Kidney epithelial cell (primary cell): ENCODE results near the gene PTPRE. TPM values are rescaled to one million over a fixed set of nuclear protein-coding genes. Genes with fewer than 3 reads are reported as not detected.

Experiments
- DNase-seq: peaks from one replicate; pipeline ENCODE4 v3.0.0-alpha.2; 2010; ENCODE audit warnings: low read depth
- H3K27me3 ChIP-seq: 2 replicates; pipeline ENCODE4 v1.6.0; 2011; ENCODE audit warnings: low read length; ENCODE audit not compliant: control insufficient read depth, insufficient read depth
- H3K36me3 ChIP-seq: 2 replicates; pipeline ENCODE4 v1.5.1; 2011; ENCODE audit warnings: low read length; ENCODE audit not compliant: control insufficient read depth, insufficient read depth
- H3K4me3 ChIP-seq: 2 replicates; pipeline ENCODE4 v1.5.1; 2011; ENCODE audit warnings: low read depth, mild to moderate bottlenecking, control low read depth, low read length
- total RNA-seq: library from RNA; depleted of rRNA; stranded (reverse); fragments of >200 nt; gene quantifications from 2 replicates; pipeline ENCODE4 v1.2.3, GENCODE V29; 2015
- TF ChIP-seq, protein P1 (sequence below): IDR thresholded peaks from 2 replicates; pipeline ENCODE4 v1.5.1; 2011; ENCODE audit warnings: mild to moderate bottlenecking, moderate library complexity, low read length, control low read depth, inconsistent platforms; ENCODE audit not compliant: insufficient read depth, poor library complexity, severe bottlenecking

The PTPRE gene
- total RNA-seq, 1 donor from 2014 or later = 10.3 TPM

DNA sequence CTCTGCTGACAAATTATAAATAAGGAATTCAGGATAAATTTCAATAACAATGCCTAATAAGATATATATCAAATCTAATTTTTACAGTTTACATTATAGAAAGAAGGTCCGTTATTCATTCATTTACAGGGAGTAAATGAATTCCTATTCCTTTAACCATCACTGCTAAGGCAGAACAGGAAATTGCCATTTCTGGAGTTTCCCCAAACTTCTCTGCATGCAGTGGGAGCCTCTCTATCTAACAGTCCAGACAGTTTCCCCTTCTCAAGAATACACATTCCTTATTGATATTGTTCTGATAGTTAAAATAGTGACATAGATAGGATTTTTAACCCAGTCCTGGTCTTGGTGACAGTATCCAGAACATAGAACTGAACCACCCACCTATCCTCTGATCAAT lies 195.0 kb downstream of the PTPRE start:
- TF ChIP-seq, protein P1, sequence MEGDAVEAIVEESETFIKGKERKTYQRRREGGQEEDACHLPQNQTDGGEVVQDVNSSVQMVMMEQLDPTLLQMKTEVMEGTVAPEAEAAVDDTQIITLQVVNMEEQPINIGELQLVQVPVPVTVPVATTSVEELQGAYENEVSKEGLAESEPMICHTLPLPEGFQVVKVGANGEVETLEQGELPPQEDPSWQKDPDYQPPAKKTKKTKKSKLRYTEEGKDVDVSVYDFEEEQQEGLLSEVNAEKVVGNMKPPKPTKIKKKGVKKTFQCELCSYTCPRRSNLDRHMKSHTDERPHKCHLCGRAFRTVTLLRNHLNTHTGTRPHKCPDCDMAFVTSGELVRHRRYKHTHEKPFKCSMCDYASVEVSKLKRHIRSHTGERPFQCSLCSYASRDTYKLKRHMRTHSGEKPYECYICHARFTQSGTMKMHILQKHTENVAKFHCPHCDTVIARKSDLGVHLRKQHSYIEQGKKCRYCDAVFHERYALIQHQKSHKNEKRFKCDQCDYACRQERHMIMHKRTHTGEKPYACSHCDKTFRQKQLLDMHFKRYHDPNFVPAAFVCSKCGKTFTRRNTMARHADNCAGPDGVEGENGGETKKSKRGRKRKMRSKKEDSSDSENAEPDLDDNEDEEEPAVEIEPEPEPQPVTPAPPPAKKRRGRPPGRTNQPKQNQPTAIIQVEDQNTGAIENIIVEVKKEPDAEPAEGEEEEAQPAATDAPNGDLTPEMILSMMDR = no peak
- H3K27me3 ChIP-seq = no peaks in the 10 kb centered on the region
- H3K36me3 ChIP-seq = no peaks in the 10 kb centered on the region
- no peak for DNase-seq
- no peak overlapping the region for H3K4me3 ChIP-seq

DNA sequence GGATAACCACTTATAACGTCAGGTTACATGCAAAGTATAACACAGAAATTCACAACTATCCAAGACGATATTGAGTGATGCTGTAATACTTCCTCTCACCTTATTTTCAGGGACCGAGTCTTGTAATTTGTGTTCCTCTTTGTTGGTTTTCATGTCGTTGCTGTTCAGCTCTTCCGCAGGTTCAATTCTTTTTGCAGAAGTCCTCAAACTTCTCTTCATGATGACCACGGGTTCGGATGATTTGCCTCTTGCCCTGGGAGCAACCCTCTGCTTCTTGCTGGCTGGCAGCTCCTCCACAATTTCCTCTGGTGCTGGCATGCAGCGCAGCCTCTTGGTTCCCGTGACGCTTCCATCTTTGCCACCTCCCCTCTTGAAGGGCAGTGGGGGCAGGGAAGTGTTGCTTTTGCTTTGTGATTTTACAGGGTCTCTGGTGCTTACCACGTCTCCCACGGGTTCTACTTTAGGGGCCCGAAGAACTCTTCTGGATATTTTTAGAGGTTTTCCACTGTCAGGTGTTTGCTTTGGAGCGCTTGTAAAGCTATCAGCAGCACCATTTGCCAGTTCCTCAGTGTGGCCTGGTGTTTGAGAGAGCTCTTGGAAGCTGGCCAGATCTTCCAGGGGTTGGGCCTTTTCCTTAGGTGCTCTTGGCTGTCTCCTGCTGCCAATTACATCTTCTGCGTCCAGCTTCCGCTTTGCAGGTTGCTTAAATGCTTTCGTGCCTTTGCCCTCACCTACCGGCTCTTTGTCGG lies 195.8 kb downstream of the PTPRE start:
- no peak for DNase-seq
- TF ChIP-seq, protein P1 = no peak
- Histone ChIP-seq H3K4me3 (no peak overlapping the region), H3K27me3 (no peaks in the 10 kb centered on the region), H3K36me3 (no peaks in the 10 kb centered on the region)

DNA sequence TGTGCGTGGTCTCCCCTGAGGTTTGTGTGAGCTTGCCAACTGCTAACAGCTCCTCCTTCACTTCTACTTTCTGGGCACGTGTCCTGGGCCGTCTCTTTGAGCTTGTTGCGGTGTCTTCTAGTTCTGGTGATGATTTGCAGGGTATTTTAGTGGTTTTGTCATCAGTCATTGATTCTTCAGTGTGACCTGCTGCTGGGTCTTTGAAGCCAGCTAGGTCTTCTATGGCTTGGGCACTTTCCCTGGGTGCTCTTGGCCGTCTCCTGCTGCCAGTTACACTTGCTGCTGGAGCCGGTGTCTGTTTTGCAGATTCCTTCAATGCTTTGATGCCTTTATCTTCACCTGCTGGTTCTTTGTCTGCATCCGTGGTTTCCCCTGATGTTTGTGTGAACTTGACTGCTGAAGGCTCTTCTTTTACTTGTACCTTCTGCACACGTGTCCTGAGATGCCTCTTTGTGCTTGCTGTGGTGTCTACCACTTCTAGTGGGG lies 196.4 kb downstream of the PTPRE start:
- Histone ChIP-seq H3K4me3 (no peak overlapping the region), H3K27me3 (no peaks in the 10 kb centered on the region), H3K36me3 (no peaks in the 10 kb centered on the region)
- TF ChIP-seq, protein P1 = no peak
- no peak for DNase-seq

DNA sequence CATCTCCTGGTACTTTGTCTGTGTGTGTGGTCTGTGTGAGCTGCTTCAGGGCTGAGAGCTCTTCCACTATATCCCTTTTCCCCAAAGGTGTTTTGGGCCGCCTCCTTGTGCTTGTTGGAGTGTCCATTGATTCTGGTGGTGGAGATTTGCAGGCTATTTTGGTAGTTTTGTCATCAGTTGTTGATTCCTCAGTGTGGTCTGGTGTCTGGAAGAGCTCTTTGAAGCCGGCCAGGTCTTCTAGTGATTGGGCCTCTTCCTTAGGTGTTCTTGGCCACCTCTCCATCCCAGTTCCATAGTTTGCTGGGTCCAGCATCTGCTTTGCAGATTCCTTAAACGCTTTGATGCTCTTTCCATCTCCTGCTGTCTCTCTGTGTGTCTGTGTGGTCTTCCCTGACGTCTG lies 198.5 kb downstream of the PTPRE start:
- Histone ChIP-seq H3K36me3 (peaks cover 1% of the 10 kb centered on the region), H3K27me3 (no peaks in the 10 kb centered on the region), H3K4me3 (no peak overlapping the region)
- TF ChIP-seq, protein P1 = no peak
- no peak for DNase-seq

DNA sequence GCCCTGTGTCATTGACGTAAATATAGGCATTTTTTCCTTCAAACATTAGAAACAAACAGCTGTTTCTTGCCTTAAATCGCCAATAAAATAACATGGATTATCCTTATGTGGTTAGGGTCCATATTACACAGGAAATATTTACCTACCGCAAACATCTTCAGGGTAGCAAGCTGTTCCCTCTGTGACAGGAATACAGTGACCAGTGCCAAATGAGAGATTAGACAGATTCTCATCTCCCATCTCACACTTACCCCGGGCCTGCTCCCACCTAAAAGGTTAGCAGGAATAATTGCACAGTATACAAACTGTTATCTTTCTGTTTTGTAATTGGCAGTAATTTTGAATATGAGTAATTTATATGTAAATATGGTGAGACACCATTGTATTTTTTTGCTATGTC lies 202.8 kb downstream of the PTPRE start:
- TF ChIP-seq, protein P1 = no peak
- Histone ChIP-seq H3K4me3 (no peak overlapping the region), H3K36me3 (peaks cover 1% of the 10 kb centered on the region), H3K27me3 (no peaks in the 10 kb centered on the region)
- DNase-seq = no peak

DNA sequence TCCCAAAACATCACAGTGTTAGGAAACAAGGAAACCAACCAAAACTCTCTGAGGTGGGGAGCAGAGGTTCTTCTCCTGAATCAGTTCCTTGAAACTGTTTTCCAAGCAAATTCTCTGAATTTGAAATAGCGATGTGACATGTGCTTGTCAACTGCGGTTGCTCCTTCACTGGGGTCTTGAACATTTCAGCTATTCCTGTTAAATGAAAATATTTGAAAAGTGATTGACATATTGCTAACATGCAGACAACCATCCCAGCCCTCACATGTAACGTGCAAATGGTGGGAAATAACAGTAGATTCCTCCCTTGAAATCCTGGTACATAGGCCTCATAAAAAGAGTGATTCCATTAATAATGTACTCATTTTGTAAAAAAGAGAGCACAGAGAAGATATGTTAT lies 203.4 kb downstream of the PTPRE start:
- DNase-seq = no peak

More for the DNA sequence above, 203.4 kb downstream of the PTPRE start:
- TF ChIP-seq, protein P1 = no peak
- Histone ChIP-seq H3K36me3 (peaks cover 1% of the 10 kb centered on the region), H3K27me3 (no peaks in the 10 kb centered on the region), H3K4me3 (no peak overlapping the region)
